ENCODE results near the gene PDLIM4.

DNA sequence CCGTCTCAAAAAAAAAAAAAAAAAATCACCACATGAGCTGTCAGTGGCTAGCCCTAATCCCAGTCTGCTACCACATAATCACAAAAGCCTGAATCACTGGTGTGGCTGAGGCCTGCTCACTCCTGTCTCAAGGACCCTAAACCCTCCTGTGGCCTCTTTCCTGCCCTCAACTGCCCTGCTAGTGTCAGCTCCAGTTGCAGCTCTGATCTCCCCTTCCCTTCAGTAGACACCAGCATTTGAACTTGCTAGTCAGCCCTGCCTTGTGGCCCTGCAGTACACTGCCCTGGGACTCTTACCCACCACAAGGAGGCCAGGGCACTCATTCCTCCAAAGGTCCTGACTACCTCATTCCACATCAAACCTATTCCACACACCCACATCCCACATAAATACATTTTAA, 20.4 kb upstream of the PDLIM4 start:
- TF ChIP-seq, protein P1, sequence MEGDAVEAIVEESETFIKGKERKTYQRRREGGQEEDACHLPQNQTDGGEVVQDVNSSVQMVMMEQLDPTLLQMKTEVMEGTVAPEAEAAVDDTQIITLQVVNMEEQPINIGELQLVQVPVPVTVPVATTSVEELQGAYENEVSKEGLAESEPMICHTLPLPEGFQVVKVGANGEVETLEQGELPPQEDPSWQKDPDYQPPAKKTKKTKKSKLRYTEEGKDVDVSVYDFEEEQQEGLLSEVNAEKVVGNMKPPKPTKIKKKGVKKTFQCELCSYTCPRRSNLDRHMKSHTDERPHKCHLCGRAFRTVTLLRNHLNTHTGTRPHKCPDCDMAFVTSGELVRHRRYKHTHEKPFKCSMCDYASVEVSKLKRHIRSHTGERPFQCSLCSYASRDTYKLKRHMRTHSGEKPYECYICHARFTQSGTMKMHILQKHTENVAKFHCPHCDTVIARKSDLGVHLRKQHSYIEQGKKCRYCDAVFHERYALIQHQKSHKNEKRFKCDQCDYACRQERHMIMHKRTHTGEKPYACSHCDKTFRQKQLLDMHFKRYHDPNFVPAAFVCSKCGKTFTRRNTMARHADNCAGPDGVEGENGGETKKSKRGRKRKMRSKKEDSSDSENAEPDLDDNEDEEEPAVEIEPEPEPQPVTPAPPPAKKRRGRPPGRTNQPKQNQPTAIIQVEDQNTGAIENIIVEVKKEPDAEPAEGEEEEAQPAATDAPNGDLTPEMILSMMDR (conservative IDR thresholded peaks at IDR 0.05) = no peak
- TF ChIP-seq EZH2 (IDR thresholded peaks at IDR 0.05; ENCODE audit: low read depth) = no peak
